GM12878 (cell line): ENCODE data around the gene TNFRSF14. TPM values are rescaled to one million over a fixed set of nuclear protein-coding genes. Genes with fewer than 3 reads are reported as not detected.

Experiments
- ATAC-seq: fragments of 200-7000 bp; cut with Tn5 transposase; 3 replicates; pipeline ENCODE4 v1.9.1; 2020; ENCODE audit warnings: mild to moderate bottlenecking, moderate library complexity
- BruUV-seq: library from RNA; stranded (reverse); fragments of 400-500 nt; replicated peaks from 2 replicates; lab custom pipeline; 2021; lab: Mats Ljungman, UMichigan
- CTCF ChIA-PET: fragments of 300-600 bp; sonication (Branson Sonifier 250); formaldehyde crosslinking; extraction: SDS; loops from one replicate; lab custom pipeline; 2021; ENCODE audit warnings: inconsistent platforms; lab: Yijun Ruan, JAX
- POLR2A ChIA-PET: fragments of 350-600 bp; formaldehyde crosslinking; extraction: SDS; loops from one replicate; lab custom pipeline; 2021; ENCODE audit warnings: inconsistent platforms; lab: Charles Lee
- RAD21 ChIA-PET: fragments of 300-600 bp; sonication (Branson Sonifier 250); formaldehyde crosslinking; loops from one replicate; lab custom pipeline; 2023; ENCODE audit warnings: antibody characterized with exemption; ENCODE audit not compliant: unreplicated experiment; lab: Charles Lee
- SMC1A ChIA-PET: fragments of 300-600 bp; sonication (Branson Sonifier 250); formaldehyde crosslinking; loops from one replicate; lab custom pipeline; 2023; ENCODE audit not compliant: unreplicated experiment, uncharacterized antibody; lab: Charles Lee
- DNase-seq: peaks from one replicate; pipeline ENCODE4 v3.0.0-alpha.2; 2011; ENCODE audit warnings: low read depth, low spot score
- FAIRE-seq: peaks from 3 replicates; lab custom pipeline; 2011; peaks lifted over from hg19 to GRCh38; lab: Jason Lieb, UNC
- H2AFZ ChIP-seq: 2 replicates; pipeline ENCODE4 v1.6.0; 2011; ENCODE audit warnings: low read depth, low read length, control low read depth; ENCODE audit not compliant: control insufficient read depth
- H3K27ac ChIP-seq: 2 replicates; pipeline ENCODE4 v1.5.1; 2011; ENCODE audit warnings: control low read depth; ENCODE audit not compliant: control insufficient read depth, insufficient read depth
- H3K27me3 ChIP-seq, 2 experiments: replicated peaks in 1 of 2; 2 replicates each; pipeline versions ENCODE4 v1.6.0 to v1.6.1; 2011; ENCODE audit warnings: low read length in 1 of 2; ENCODE audit not compliant: control insufficient read depth in 2 of 2, insufficient read depth in 2 of 2
- H3K36me3 ChIP-seq, 2 experiments: 2 replicates each; pipeline ENCODE4 v1.5.1; 2011; ENCODE audit warnings: low read length in 1 of 2; ENCODE audit not compliant: control insufficient read depth in 2 of 2, insufficient read depth in 2 of 2
- H3K4me1 ChIP-seq: 2 replicates; pipeline ENCODE4 v1.6.1; 2011; ENCODE audit warnings: mild to moderate bottlenecking, low read length, moderate library complexity, mixed read lengths; ENCODE audit not compliant: control insufficient read depth, insufficient read depth
- H3K4me2 ChIP-seq: 2 replicates; pipeline ENCODE4 v1.6.0; 2011; ENCODE audit warnings: control low read depth; ENCODE audit not compliant: control insufficient read depth, insufficient read depth
- H3K4me3 ChIP-seq: fragments of 200-600 bp; sonication (generic); 2 replicates; pipeline ENCODE4 v1.5.1; 2016
- H3K79me2 ChIP-seq: 2 replicates; pipeline ENCODE4 v1.6.0; 2011; ENCODE audit warnings: low read length; ENCODE audit not compliant: control insufficient read depth, insufficient read depth
- H3K9ac ChIP-seq: 2 replicates; pipeline ENCODE4 v1.8.0; 2011; ENCODE audit warnings: low read length, control low read depth, mixed read lengths; ENCODE audit not compliant: control insufficient read depth, insufficient read depth
- H3K9me3 ChIP-seq: replicated peaks from 3 replicates; pipeline ENCODE4 v1.5.1; 2011; ENCODE audit warnings: mild to moderate bottlenecking, low read length; ENCODE audit not compliant: control insufficient read depth, insufficient read depth
- H4K20me1 ChIP-seq: 2 replicates; pipeline ENCODE4 v1.6.0; 2011; ENCODE audit not compliant: control insufficient read depth, insufficient read depth
- LARP7 ChIP-seq: fragments of 450-650 bp; IDR thresholded peaks from 2 replicates; pipeline ENCODE4 v1.6.1; 2017; ENCODE audit warnings: mild to moderate bottlenecking
- POLR2AphosphoS5 ChIP-seq: IDR thresholded peaks from 2 replicates; pipeline ENCODE4 v1.6.1; 2011; ENCODE audit warnings: mild to moderate bottlenecking, low read length, inconsistent platforms
- RELA ChIP-seq: fragments of 450-650 bp; IDR thresholded peaks from 2 replicates; pipeline ENCODE4 v1.8.0; 2014; ENCODE audit warnings: borderline replicate concordance; ENCODE audit not compliant: partially characterized antibody
- TARDBP ChIP-seq: IDR thresholded peaks from 2 replicates; pipeline ENCODE4 v1.6.1; 2016; ENCODE audit warnings: borderline replicate concordance
- ZNF274 ChIP-seq: IDR thresholded peaks from one replicate; pipeline ENCODE4 v1.8.0; 2011; ENCODE audit not compliant: insufficient read length, insufficient read depth
- ZNF622 ChIP-seq: fragments of 450-650 bp; IDR thresholded peaks from 2 replicates; pipeline ENCODE4 v1.6.1; 2017; ENCODE audit warnings: mild to moderate bottlenecking, inconsistent platforms
- WGBS: methylation state at CpG from one replicate; pipeline ENCODE4 v1.1.6; 2016; ENCODE audit warnings: low lambda C conversion rate; ENCODE audit not compliant: insufficient replicate concordance, insufficient coverage; ENCODE audit errors: missing lambda C conversion rate; 5-methylcytosine and 5-hydroxymethylcytosine counted together
- in situ Hi-C: fragments of 300-500 bp; cut with MboI; formaldehyde crosslinking; loops from 9 replicates; pipeline ENCODE4 v1.14.3; 2018; ENCODE audit warnings: mixed read lengths
- intact Hi-C: fragments of 100-400 bp; cut with micrococcal nuclease; formaldehyde crosslinking; loops from one replicate; pipeline ENCODE4 v1.14.2; 2022; ENCODE audit not compliant: unreplicated experiment
- polyA plus RNA-seq, 11 experiments: library from polyadenylated mRNA; depleted of rRNA in 4 of 11; unstranded in 6 of 11; stranded (reverse) in 5 of 11; fragments of >200 nt; fragmentation: Nextera tagmentation in 4 of 11; fragmentation: Illumina TruSeq in 1 of 11; extraction: Ambion mirVana in 4 of 11; extraction: Trizol in 1 of 11; gene quantifications; 1 replicate in 1 of 11; 2 replicates in 10 of 11; pipeline versions ENCODE4 v1.2.1 to v1.2.3, GENCODE V29; 2011 to 2016; ENCODE audit warnings: inconsistent platforms in 2 of 11, missing spikeins in 2 of 11, low read depth in 1 of 11
- total RNA-seq, 4 experiments: library from RNA; depleted of rRNA in 3 of 4; stranded (reverse); fragments of >200 nt in 3 of 4; fragmentation: Illumina TruSeq in 1 of 4; extraction: Trizol in 1 of 4; gene quantifications; 2 replicates each; pipeline versions ENCODE4 v1.2.1 to v1.2.3, GENCODE V29; 2013 to 2021
- TF ChIP-seq, protein P1 (sequence below): fragments of 450-650 bp; IDR thresholded peaks from 2 replicates; pipeline ENCODE4 v1.6.1; 2017; ENCODE audit warnings: mild to moderate bottlenecking, moderate library complexity
- TF ChIP-seq, protein P2 (sequence below): fragments of 450-650 bp; IDR thresholded peaks from 2 replicates; pipeline ENCODE4 v1.6.1; 2017; ENCODE audit warnings: mild to moderate bottlenecking
- TF ChIP-seq, protein P3 (sequence below): IDR thresholded peaks from 2 replicates; pipeline ENCODE4 v1.6.1; 2012; ENCODE audit warnings: improper control_type of control experiment, low read depth, low read length; ENCODE audit not compliant: insufficient replicate concordance
- TF ChIP-seq, protein P4 (sequence below): IDR thresholded peaks from 2 replicates; pipeline ENCODE4 v1.6.1; 2012; ENCODE audit warnings: low read length, inconsistent platforms

TNFRSF14 gene
- total and polyA plus RNA-seq, 10 of the 15 experiments (the other 5 are each of a cell fraction or from before 2014, with no cell fraction given): 0.43 to 114 (median 41.5) TPM

DNA sequence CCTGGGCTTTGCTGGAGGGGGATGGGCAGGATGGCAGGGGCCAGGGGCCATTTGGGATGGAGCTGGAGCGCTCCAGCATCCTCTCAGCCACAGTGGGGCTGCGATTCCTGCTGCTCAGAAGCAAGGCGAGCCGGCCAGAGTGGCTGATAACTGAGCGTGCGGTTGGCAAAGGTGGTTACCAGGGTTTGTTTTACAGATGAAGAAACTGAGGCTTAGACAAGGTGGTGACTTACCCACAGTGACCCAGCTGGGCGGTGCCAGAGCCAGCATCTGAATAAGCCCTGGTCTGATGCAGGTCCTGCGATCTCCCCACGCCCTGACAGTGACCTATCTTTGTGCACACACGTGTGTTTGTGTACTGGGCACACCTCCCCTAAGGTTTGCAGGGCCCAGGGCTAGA is 24.5 kb downstream of the TNFRSF14 start:
- Histone ChIP-seq H3K27me3 (no peaks in the 10 kb centered on the region), H4K20me1 (no peaks in the 10 kb centered on the region), H3K79me2 (peaks cover 7% of the 10 kb centered on the region), H3K27ac (peak overlapping the region; percentile 14; the same call in 1 of the 2 replicates), H3K4me2 (peak overlapping the region; percentile 46; the same call in 1 of the 2 replicates), H3K36me3 (0 out of 4 replicates have a peak, but pooled peaks cover 0 to 2% of the 10 kb centered on the region in 2 experiments), H3K9ac (no peak overlapping the region), H3K4me1 (peaks cover 63% of the 10 kb centered on the region), H2AFZ (no peak overlapping the region), H3K4me3 (no peak overlapping the region), H3K9me3 (no peaks in the 10 kb centered on the region; the same call in 2 of the 3 replicates)
- no peak for FAIRE-seq
- SMC1A ChIA-PET: interaction anchor here (1.2 kb wide), 1 partner anchor 54 kb away, joined by 3 read pairs; the partner anchor contains the start of gene PANK4
- POLR2A ChIA-PET: interaction anchor here (0.6 to 5.1 kb wide), 4 partner anchors 24 to 1092 kb away, joined by 3 to 60 read pairs (median 10); partner anchors contain the start of genes PANK4 and TNFRSF14
- CTCF ChIA-PET: interaction anchor here (7.2 kb wide), 1 partner anchor 24 kb away, joined by 54 read pairs; the partner anchor contains the start of gene TNFRSF14
- intact Hi-C loops (no loop called here), in situ Hi-C loops (loop anchor here (5.0 kb wide), 1 partner anchor 33 kb away; no protein-coding TSS in a partner anchor)
- DNase-seq: no peak
- BruUV-seq: no TSS peak
- 89% methylated on average over 10 of the region's 10 CpGs for WGBS
- no peak for ATAC-seq
- RAD21 ChIA-PET: interaction anchor here (1.8 to 5.2 kb wide), 2 partner anchors 25 to 33 kb away, joined by 5 to 39 read pairs; partner anchors contain the start of gene TNFRSF14
- TF ChIP-seq, protein P1, sequence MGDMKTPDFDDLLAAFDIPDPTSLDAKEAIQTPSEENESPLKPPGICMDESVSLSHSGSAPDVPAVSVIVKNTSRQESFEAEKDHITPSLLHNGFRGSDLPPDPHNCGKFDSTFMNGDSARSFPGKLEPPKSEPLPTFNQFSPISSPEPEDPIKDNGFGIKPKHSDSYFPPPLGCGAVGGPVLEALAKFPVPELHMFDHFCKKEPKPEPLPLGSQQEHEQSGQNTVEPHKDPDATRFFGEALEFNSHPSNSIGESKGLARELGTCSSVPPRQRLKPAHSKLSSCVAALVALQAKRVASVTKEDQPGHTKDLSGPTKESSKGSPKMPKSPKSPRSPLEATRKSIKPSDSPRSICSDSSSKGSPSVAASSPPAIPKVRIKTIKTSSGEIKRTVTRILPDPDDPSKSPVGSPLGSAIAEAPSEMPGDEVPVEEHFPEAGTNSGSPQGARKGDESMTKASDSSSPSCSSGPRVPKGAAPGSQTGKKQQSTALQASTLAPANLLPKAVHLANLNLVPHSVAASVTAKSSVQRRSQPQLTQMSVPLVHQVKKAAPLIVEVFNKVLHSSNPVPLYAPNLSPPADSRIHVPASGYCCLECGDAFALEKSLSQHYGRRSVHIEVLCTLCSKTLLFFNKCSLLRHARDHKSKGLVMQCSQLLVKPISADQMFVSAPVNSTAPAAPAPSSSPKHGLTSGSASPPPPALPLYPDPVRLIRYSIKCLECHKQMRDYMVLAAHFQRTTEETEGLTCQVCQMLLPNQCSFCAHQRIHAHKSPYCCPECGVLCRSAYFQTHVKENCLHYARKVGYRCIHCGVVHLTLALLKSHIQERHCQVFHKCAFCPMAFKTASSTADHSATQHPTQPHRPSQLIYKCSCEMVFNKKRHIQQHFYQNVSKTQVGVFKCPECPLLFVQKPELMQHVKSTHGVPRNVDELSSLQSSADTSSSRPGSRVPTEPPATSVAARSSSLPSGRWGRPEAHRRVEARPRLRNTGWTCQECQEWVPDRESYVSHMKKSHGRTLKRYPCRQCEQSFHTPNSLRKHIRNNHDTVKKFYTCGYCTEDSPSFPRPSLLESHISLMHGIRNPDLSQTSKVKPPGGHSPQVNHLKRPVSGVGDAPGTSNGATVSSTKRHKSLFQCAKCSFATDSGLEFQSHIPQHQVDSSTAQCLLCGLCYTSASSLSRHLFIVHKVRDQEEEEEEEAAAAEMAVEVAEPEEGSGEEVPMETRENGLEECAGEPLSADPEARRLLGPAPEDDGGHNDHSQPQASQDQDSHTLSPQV: no peak
- no peak for TF ChIP-seq RELA
- TF ChIP-seq, protein P2, sequence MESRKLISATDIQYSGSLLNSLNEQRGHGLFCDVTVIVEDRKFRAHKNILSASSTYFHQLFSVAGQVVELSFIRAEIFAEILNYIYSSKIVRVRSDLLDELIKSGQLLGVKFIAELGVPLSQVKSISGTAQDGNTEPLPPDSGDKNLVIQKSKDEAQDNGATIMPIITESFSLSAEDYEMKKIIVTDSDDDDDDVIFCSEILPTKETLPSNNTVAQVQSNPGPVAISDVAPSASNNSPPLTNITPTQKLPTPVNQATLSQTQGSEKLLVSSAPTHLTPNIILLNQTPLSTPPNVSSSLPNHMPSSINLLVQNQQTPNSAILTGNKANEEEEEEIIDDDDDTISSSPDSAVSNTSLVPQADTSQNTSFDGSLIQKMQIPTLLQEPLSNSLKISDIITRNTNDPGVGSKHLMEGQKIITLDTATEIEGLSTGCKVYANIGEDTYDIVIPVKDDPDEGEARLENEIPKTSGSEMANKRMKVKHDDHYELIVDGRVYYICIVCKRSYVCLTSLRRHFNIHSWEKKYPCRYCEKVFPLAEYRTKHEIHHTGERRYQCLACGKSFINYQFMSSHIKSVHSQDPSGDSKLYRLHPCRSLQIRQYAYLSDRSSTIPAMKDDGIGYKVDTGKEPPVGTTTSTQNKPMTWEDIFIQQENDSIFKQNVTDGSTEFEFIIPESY: no peak
- TF ChIP-seq, protein P3, sequence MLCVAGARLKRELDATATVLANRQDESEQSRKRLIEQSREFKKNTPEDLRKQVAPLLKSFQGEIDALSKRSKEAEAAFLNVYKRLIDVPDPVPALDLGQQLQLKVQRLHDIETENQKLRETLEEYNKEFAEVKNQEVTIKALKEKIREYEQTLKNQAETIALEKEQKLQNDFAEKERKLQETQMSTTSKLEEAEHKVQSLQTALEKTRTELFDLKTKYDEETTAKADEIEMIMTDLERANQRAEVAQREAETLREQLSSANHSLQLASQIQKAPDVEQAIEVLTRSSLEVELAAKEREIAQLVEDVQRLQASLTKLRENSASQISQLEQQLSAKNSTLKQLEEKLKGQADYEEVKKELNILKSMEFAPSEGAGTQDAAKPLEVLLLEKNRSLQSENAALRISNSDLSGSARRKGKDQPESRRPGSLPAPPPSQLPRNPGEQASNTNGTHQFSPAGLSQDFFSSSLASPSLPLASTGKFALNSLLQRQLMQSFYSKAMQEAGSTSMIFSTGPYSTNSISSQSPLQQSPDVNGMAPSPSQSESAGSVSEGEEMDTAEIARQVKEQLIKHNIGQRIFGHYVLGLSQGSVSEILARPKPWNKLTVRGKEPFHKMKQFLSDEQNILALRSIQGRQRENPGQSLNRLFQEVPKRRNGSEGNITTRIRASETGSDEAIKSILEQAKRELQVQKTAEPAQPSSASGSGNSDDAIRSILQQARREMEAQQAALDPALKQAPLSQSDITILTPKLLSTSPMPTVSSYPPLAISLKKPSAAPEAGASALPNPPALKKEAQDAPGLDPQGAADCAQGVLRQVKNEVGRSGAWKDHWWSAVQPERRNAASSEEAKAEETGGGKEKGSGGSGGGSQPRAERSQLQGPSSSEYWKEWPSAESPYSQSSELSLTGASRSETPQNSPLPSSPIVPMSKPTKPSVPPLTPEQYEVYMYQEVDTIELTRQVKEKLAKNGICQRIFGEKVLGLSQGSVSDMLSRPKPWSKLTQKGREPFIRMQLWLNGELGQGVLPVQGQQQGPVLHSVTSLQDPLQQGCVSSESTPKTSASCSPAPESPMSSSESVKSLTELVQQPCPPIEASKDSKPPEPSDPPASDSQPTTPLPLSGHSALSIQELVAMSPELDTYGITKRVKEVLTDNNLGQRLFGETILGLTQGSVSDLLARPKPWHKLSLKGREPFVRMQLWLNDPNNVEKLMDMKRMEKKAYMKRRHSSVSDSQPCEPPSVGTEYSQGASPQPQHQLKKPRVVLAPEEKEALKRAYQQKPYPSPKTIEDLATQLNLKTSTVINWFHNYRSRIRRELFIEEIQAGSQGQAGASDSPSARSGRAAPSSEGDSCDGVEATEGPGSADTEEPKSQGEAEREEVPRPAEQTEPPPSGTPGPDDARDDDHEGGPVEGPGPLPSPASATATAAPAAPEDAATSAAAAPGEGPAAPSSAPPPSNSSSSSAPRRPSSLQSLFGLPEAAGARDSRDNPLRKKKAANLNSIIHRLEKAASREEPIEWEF: no peak
- no peak for TF ChIP-seq LARP7
- no peak for TF ChIP-seq ZNF622
- TF ChIP-seq TARDBP: no peak
- TF ChIP-seq POLR2AphosphoS5: no peak
- TF ChIP-seq, protein P4, sequence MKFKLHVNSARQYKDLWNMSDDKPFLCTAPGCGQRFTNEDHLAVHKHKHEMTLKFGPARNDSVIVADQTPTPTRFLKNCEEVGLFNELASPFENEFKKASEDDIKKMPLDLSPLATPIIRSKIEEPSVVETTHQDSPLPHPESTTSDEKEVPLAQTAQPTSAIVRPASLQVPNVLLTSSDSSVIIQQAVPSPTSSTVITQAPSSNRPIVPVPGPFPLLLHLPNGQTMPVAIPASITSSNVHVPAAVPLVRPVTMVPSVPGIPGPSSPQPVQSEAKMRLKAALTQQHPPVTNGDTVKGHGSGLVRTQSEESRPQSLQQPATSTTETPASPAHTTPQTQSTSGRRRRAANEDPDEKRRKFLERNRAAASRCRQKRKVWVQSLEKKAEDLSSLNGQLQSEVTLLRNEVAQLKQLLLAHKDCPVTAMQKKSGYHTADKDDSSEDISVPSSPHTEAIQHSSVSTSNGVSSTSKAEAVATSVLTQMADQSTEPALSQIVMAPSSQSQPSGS: no peak
- TF ChIP-seq ZNF274: no peak
